Mesendoderm (in vitro differentiated cells): Measurements from ENCODE around the gene CENPT.

Experiments used
- DNase-seq: peaks from one replicate; pipeline ENCODE4 v3.0.0; 2013
- H2AK5ac ChIP-seq: 2 replicates; pipeline ENCODE4 v1.6.1; 2013; ENCODE audit warnings: low read length, inconsistent platforms
- H2BK120ac ChIP-seq: 2 replicates; pipeline ENCODE4 v1.6.1; 2013; ENCODE audit warnings: low read depth, mild to moderate bottlenecking, low read length, moderate library complexity, mixed read lengths
- H2BK15ac ChIP-seq: replicated peaks from 2 replicates; pipeline ENCODE4 v1.6.1; 2013; ENCODE audit warnings: low read depth, mild to moderate bottlenecking, moderate library complexity
- H2BK5ac ChIP-seq: 2 replicates; pipeline ENCODE4 v1.6.1; 2013; ENCODE audit warnings: low read length, inconsistent platforms
- H3K18ac ChIP-seq: 2 replicates; pipeline ENCODE4 v1.6.1; 2013; ENCODE audit warnings: mild to moderate bottlenecking, low read length, mixed read lengths
- H3K23ac ChIP-seq: one replicate; pipeline ENCODE4 v1.6.1; 2013; ENCODE audit warnings: low read length
- H3K27ac ChIP-seq: 2 replicates; pipeline ENCODE4 v1.5.1; 2013; ENCODE audit warnings: low read depth, mild to moderate bottlenecking, inconsistent platforms, low read length, moderate library complexity
- H3K27me3 ChIP-seq: 2 replicates; pipeline ENCODE4 v1.6.1; 2013; ENCODE audit warnings: low read length, control low read depth, mild to moderate bottlenecking, inconsistent platforms; ENCODE audit not compliant: insufficient read depth, poor library complexity
- H3K36me3 ChIP-seq: 2 replicates; pipeline ENCODE4 v1.6.1; 2013; ENCODE audit warnings: low read length, inconsistent platforms; ENCODE audit not compliant: control insufficient read depth, insufficient read depth
- H3K4ac ChIP-seq: one replicate; pipeline ENCODE4 v1.6.1; 2013; ENCODE audit warnings: low read depth, mild to moderate bottlenecking, low read length, moderate library complexity
- H3K4me1 ChIP-seq: 2 replicates; pipeline ENCODE4 v1.6.1; 2013; ENCODE audit warnings: low read depth, low read length, inconsistent platforms; ENCODE audit not compliant: control insufficient read depth
- H3K4me2 ChIP-seq: 2 replicates; pipeline ENCODE4 v1.6.1; 2013; ENCODE audit warnings: low read length
- H3K4me3 ChIP-seq: 2 replicates; pipeline ENCODE4 v1.5.1; 2013; ENCODE audit warnings: mild to moderate bottlenecking, low read length
- H3K56ac ChIP-seq: one replicate; pipeline ENCODE4 v1.6.1; 2013; ENCODE audit warnings: low read length
- H3K79me1 ChIP-seq: 2 replicates; pipeline ENCODE4 v1.6.1; 2013; ENCODE audit warnings: low read length, inconsistent platforms
- H3K79me2 ChIP-seq: 2 replicates; pipeline ENCODE4 v1.6.1; 2013; ENCODE audit warnings: mild to moderate bottlenecking, low read length; ENCODE audit not compliant: control insufficient read depth, insufficient read depth
- H3K9ac ChIP-seq: 2 replicates; pipeline ENCODE4 v1.6.1; 2013; ENCODE audit warnings: low read length, inconsistent platforms
- H4K5ac ChIP-seq: one replicate; pipeline ENCODE4 v1.6.1; 2013; ENCODE audit warnings: low read length
- H4K8ac ChIP-seq: one replicate; pipeline ENCODE4 v1.6.1; 2013; ENCODE audit warnings: low read depth, mild to moderate bottlenecking, control low read depth, low read length, moderate library complexity
- WGBS: extraction: QIAGEN DNeasy Blood & Tissue Kit; methylation state at CpG from one replicate; pipeline ENCODE4 v1.1.7; 2013; ENCODE audit warnings: low lambda C conversion rate, missing lambda C conversion rate; ENCODE audit not compliant: insufficient coverage; ENCODE audit errors: extremely low coverage; 5-methylcytosine and 5-hydroxymethylcytosine counted together

The CENPT gene

GRCh38 chr16:67873435-67874370 is 26.2 kb upstream of the CENPT start:
- H4K5ac ChIP-seq: no peak overlapping the region
- H3K4me1 ChIP-seq: peaks cover 4% of the 10 kb centered on the region
- peak overlapping the region; percentile 75 for H3K4me2 ChIP-seq
- peak overlapping the region; percentile 94 for H3K56ac ChIP-seq
- H3K23ac ChIP-seq: no peak overlapping the region
- peaks cover 16% of the 10 kb centered on the region for H3K79me1 ChIP-seq
- no peak overlapping the region for H2BK15ac ChIP-seq
- peak overlapping the region; percentile 90 for H3K9ac ChIP-seq
- H3K79me2 ChIP-seq: peaks cover 20% of the 10 kb centered on the region
- DNase-seq: no peak
- no peak overlapping the region for H4K8ac ChIP-seq
- no peaks in the 10 kb centered on the region for H3K27me3 ChIP-seq
- H3K18ac ChIP-seq: peak overlapping the region; percentile 7
- H3K36me3 ChIP-seq: peaks cover 16% of the 10 kb centered on the region
- H2BK5ac ChIP-seq: no peak overlapping the region
- peak overlapping the region; percentile 85 for H3K4me3 ChIP-seq
- H2AK5ac ChIP-seq: no peak overlapping the region
- no peak overlapping the region for H3K4ac ChIP-seq
- no peak overlapping the region for H3K27ac ChIP-seq
- H2BK120ac ChIP-seq: no peak overlapping the region
- WGBS: no CpG with 5 or more reads among the region's 23 CpGs

- Histone ChIP-seq H3K56ac (peak within 1 kb of the TSS; percentile 94), H4K5ac (no peak within 1 kb of the TSS), H3K4me1 (peaks cover 4% of the 10 kb centered on the region), H2AK5ac (no peak within 1 kb of the TSS), H3K79me1 (peaks cover 16% of the 10 kb centered on the region), H3K23ac (no peak within 1 kb of the TSS), H3K79me2 (peaks cover 20% of the 10 kb centered on the region), H3K4me2 (peak within 1 kb of the TSS; percentile 75), H3K4me3 (peak within 1 kb of the TSS; percentile 85), H3K18ac (peak within 1 kb of the TSS; percentile 7), H3K4ac (no peak within 1 kb of the TSS), H3K36me3 (peaks cover 15% of the 10 kb centered on the region), H2BK120ac (no peak within 1 kb of the TSS), H2BK15ac (no peak within 1 kb of the TSS), H3K27ac (peak within 1 kb of the TSS; percentile 52), H4K8ac (no peak within 1 kb of the TSS), H3K27me3 (no peaks in the 10 kb centered on the region), H2BK5ac (no peak within 1 kb of the TSS), H3K9ac (peak within 1 kb of the TSS; percentile 90)
- WGBS: no CpG with 5 or more reads among the region's 72 CpGs
- DNase-seq: peak; percentile 77
Observed at GRCh38 chr16:67872631-67873434, 25.3 kb upstream of the CENPT start, which contains the start of gene EDC4. Gene EDC4, plus strand, starts transcription at chr16:67873052. Its CDS starts 210 bp downstream, at chr16:67873262.

DNA sequence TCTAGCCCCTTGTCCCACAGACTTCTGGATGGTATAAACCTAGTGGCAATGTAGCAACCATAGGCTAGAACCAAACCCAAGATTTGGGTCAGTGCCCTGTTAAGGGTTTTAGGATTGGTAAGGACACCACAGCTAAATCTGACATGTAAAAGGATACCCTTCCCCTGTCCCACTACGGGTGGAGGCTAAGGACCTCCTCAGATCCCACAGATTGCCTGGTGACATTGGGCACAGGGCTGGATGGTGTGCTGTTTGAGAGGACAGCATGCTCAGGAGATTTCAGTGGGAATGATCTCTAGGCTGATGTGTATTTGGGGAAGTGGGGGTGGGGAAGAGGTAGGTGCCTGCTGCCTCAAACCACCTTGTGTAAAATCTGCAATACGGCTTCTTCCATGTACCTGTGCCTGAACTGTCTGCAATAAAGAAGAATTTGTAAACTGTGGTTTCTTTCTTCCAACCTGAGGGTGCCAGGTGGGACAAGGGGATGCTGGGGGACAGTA is 24.7 kb upstream of the CENPT start:
- Histone ChIP-seq H3K79me2 (peaks cover 20% of the 10 kb centered on the region), H2AK5ac (no peak overlapping the region), H2BK5ac (no peak overlapping the region), H4K5ac (no peak overlapping the region), H3K4me1 (peaks cover 4% of the 10 kb centered on the region), H2BK15ac (no peak overlapping the region), H3K4me2 (no peak overlapping the region), H3K4me3 (no peak overlapping the region), H4K8ac (no peak overlapping the region), H3K36me3 (peaks cover 15% of the 10 kb centered on the region), H3K27ac (no peak overlapping the region), H2BK120ac (no peak overlapping the region), H3K9ac (no peak overlapping the region), H3K23ac (no peak overlapping the region), H3K27me3 (no peaks in the 10 kb centered on the region), H3K18ac (no peak overlapping the region), H3K79me1 (peaks cover 16% of the 10 kb centered on the region), H3K4ac (no peak overlapping the region), H3K56ac (no peak overlapping the region)
- DNase-seq: no peak
- no CpG with 5 or more reads among the region's 2 CpGs for WGBS

DNA sequence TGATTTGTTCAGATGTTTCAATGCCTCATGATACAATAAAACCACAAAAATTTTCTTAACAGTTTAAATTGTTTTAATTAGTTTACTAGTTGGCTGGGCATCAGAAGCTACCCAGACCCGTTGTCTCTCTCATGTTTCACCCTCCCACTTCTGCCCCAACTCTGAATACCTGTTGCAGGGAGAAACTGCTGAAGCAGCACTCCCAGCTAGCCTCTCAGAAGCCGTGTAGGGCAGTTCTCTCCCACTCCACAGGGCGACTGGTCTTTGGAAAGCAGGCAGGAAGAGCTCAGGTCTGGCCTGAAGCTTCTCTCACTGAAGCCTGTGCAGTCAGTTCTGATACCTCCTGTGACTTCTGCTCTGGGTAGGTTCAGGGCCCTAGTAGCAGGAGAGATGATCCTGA is 23.8 kb upstream of the CENPT start:
- no peak overlapping the region for H4K5ac ChIP-seq
- no peak overlapping the region for H2BK120ac ChIP-seq
- H2BK5ac ChIP-seq: no peak overlapping the region
- WGBS: no CpG with 5 or more reads among the region's 3 CpGs
- H3K18ac ChIP-seq: no peak overlapping the region
- peaks cover 12% of the 10 kb centered on the region for H3K36me3 ChIP-seq
- H4K8ac ChIP-seq: no peak overlapping the region
- no peak overlapping the region for H3K23ac ChIP-seq
- no peak overlapping the region for H2BK15ac ChIP-seq
- peaks cover 16% of the 10 kb centered on the region for H3K79me1 ChIP-seq
- no peak overlapping the region for H2AK5ac ChIP-seq
- no peak for DNase-seq
- no peak overlapping the region for H3K56ac ChIP-seq
- no peak overlapping the region for H3K9ac ChIP-seq
- no peak overlapping the region for H3K27ac ChIP-seq
- no peaks in the 10 kb centered on the region for H3K27me3 ChIP-seq
- no peak overlapping the region for H3K4me2 ChIP-seq
- peaks cover 20% of the 10 kb centered on the region for H3K79me2 ChIP-seq
- H3K4me1 ChIP-seq: peaks cover 4% of the 10 kb centered on the region
- H3K4me3 ChIP-seq: no peak overlapping the region
- H3K4ac ChIP-seq: no peak overlapping the region

DNA sequence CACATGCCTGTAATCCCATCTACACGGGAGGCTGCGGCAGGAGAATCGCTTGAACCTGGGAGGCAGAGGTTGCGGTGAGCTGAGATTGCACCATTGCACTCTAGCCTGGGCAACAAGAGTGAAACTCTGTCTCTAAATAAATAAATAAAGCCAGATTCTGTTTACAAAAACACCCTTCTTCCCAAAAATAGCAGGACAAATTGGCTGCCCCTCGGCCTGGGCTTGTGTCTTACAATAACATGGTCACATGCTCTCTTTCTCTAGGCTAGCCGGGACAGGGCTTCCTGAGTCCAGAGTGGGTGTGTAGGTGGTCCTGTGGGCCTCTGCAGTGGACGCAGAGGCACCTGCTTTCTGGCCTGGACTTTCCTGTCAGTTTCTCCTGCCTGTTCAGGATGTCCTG is 22.2 kb upstream of the CENPT start:
- H3K4me2 ChIP-seq: no peak overlapping the region
- H4K8ac ChIP-seq: no peak overlapping the region
- no peak overlapping the region for H3K23ac ChIP-seq
- H3K4ac ChIP-seq: no peak overlapping the region
- peaks cover 4% of the 10 kb centered on the region for H3K4me1 ChIP-seq
- no peak overlapping the region for H3K18ac ChIP-seq
- H2BK120ac ChIP-seq: no peak overlapping the region
- H2AK5ac ChIP-seq: no peak overlapping the region
- H2BK5ac ChIP-seq: no peak overlapping the region
- no peak overlapping the region for H2BK15ac ChIP-seq
- H4K5ac ChIP-seq: no peak overlapping the region
- peaks cover 15% of the 10 kb centered on the region for H3K79me2 ChIP-seq
- no CpG with 5 or more reads among the region's 7 CpGs for WGBS
- peaks cover 15% of the 10 kb centered on the region for H3K79me1 ChIP-seq
- H3K9ac ChIP-seq: no peak overlapping the region
- no peak overlapping the region for H3K4me3 ChIP-seq
- H3K36me3 ChIP-seq: peaks cover 11% of the 10 kb centered on the region
- DNase-seq: no peak
- H3K27ac ChIP-seq: no peak overlapping the region
- H3K56ac ChIP-seq: no peak overlapping the region
- H3K27me3 ChIP-seq: no peaks in the 10 kb centered on the region
